Measurements from ENCODE around the gene RAB18.
"Not testable (repeated sequence)": the region's sequence is repeated elsewhere in the genome, so short reads cannot be mapped to it uniquely, and the experiment has no call there.

The RAB18 gene

DNA sequence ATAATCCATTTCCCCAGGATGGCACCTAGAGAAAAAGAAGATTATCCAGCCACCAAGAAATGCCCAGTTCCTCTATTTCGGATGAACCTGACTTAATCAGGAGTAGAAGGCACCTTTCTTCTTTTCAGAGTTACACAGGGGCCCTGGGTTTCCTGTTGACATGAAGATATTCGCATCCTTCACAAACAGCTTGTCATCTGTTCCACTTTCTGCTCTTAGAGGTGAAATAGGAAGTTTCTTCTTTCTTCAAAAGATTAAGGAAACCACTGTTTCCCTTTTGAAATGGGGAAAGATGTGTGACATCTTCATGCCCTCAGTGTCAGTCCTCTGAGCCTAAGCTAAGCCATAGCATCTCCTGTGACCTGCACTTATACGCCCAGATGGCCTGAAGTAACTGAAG is 39.1 kb upstream of the RAB18 start:
- Histone ChIP-seq H3K27ac (ENCODE audit: low read depth, low read length) (no peak overlapping the region), H3K79me2 (ENCODE audit: control insufficient read depth, low read length) (no peaks in the 10 kb centered on the region), H3K4me3 (ENCODE audit: low read length) (no peak overlapping the region), H3K4me1 (ENCODE audit: control insufficient read depth, low read length) (peaks cover 3% of the 10 kb centered on the region; the same call in 1 of the 2 replicates), H3F3A (ENCODE audit: control insufficient read depth, insufficient read depth) (no peaks in the 10 kb centered on the region), H3K9me2 (replicated peaks; ENCODE audit: control insufficient read depth, low read length) (no peaks in the 10 kb centered on the region), H3K36me3 (ENCODE audit: control insufficient read depth, low read length) (no peaks in the 10 kb centered on the region), H3K9me3 (ENCODE audit: control insufficient read depth, insufficient read depth, low read length) (no peaks in the 10 kb centered on the region), H4K20me1 (ENCODE audit: control insufficient read depth, insufficient read depth, low read depth, low read length) (no peaks in the 10 kb centered on the region), H3K27me3 (ENCODE audit: control insufficient read depth, low read length) (peaks cover 9% of the 10 kb centered on the region), H3K4me2 (ENCODE audit: low read length) (no peak overlapping the region)
- TF ChIP-seq, protein P1, sequence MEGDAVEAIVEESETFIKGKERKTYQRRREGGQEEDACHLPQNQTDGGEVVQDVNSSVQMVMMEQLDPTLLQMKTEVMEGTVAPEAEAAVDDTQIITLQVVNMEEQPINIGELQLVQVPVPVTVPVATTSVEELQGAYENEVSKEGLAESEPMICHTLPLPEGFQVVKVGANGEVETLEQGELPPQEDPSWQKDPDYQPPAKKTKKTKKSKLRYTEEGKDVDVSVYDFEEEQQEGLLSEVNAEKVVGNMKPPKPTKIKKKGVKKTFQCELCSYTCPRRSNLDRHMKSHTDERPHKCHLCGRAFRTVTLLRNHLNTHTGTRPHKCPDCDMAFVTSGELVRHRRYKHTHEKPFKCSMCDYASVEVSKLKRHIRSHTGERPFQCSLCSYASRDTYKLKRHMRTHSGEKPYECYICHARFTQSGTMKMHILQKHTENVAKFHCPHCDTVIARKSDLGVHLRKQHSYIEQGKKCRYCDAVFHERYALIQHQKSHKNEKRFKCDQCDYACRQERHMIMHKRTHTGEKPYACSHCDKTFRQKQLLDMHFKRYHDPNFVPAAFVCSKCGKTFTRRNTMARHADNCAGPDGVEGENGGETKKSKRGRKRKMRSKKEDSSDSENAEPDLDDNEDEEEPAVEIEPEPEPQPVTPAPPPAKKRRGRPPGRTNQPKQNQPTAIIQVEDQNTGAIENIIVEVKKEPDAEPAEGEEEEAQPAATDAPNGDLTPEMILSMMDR (IDR thresholded peaks at IDR 0.05; ENCODE audit: low read depth, low read length, poor library complexity, severe bottlenecking) = no peak
- TF ChIP-seq EZH2phosphoT487 (IDR thresholded peaks at IDR 0.05; ENCODE audit: borderline replicate concordance, low read length) = no peak

DNA sequence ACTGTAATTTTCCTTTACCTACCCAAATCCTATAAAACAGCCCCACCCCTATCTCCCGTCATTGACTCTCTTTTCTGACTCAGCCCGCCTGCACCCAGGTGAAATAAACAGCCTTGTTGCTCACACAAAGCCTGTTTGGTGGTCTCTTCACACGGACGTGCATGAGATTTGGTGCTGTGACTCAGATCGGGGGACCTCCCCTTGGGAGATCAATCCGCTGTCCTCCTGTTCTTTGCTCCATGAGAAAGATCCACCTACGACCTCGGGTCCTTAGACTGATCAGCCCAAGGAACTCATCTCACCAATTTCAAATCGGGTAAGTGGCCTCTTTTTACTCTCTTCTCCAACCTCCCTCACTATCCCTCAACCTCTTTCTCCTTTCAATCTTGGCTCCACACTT is 38.5 kb upstream of the RAB18 start:
- not testable (repeated sequence) for H3K79me2 ChIP-seq (ENCODE audit: control insufficient read depth, low read length); H3K4me3 ChIP-seq (ENCODE audit: low read length); H3K9me2 ChIP-seq (replicated peaks; ENCODE audit: control insufficient read depth, low read length); H3F3A ChIP-seq (ENCODE audit: control insufficient read depth, insufficient read depth); H3K36me3 ChIP-seq (ENCODE audit: control insufficient read depth, low read length); H4K20me1 ChIP-seq (ENCODE audit: control insufficient read depth, insufficient read depth, low read depth, low read length); H3K9me3 ChIP-seq (ENCODE audit: control insufficient read depth, insufficient read depth, low read length); H3K4me1 ChIP-seq (ENCODE audit: control insufficient read depth, low read length); H3K4me2 ChIP-seq (ENCODE audit: low read length); H3K27me3 ChIP-seq (ENCODE audit: control insufficient read depth, low read length); H3K27ac ChIP-seq (ENCODE audit: low read depth, low read length)

DNA sequence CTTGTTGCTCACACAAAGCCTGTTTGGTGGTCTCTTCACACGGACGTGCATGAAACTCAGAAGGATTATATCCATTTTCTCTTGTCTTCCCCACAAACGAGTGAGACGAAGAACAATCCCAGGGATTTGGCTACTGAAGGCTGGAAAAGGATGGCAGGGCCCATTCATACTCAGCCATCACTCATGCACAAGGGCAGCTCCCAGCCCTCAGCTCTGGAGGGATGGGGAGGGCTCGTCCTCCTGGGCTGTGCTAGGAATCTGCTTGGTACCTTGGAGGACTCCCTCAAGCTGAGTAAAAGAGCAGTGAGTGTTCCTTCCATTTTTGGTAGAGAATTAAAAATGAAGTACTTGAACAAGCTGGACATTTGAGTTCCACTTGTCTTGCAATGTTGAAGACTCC is 33.2 kb upstream of the RAB18 start:
- no peak overlapping the region for H3K4me3 ChIP-seq (ENCODE audit: low read length)
- H3K4me1 ChIP-seq (ENCODE audit: control insufficient read depth, low read length) = no peaks in the 10 kb centered on the region
- no peak overlapping the region for H3K4me2 ChIP-seq (ENCODE audit: low read length)
- H4K20me1 ChIP-seq (ENCODE audit: control insufficient read depth, insufficient read depth, low read depth, low read length) = no peaks in the 10 kb centered on the region
- H3K9me2 ChIP-seq (replicated peaks; ENCODE audit: control insufficient read depth, low read length) = no peaks in the 10 kb centered on the region
- H3K36me3 ChIP-seq (ENCODE audit: control insufficient read depth, low read length) = no peaks in the 10 kb centered on the region
- H3K79me2 ChIP-seq (ENCODE audit: control insufficient read depth, low read length) = no peaks in the 10 kb centered on the region
- TF ChIP-seq, protein P1 (IDR thresholded peaks at IDR 0.05; ENCODE audit: low read depth, low read length, poor library complexity, severe bottlenecking) = no peak
- no peak for TF ChIP-seq EZH2phosphoT487 (IDR thresholded peaks at IDR 0.05; ENCODE audit: borderline replicate concordance, low read length)
- no peaks in the 10 kb centered on the region for H3F3A ChIP-seq (ENCODE audit: control insufficient read depth, insufficient read depth)
- peaks cover 13% of the 10 kb centered on the region; the same call in 1 of the 2 replicates for H3K27me3 ChIP-seq (ENCODE audit: control insufficient read depth, low read length)
- H3K9me3 ChIP-seq (ENCODE audit: control insufficient read depth, insufficient read depth, low read length) = no peaks in the 10 kb centered on the region
- H3K27ac ChIP-seq (ENCODE audit: low read depth, low read length) = no peak overlapping the region

DNA sequence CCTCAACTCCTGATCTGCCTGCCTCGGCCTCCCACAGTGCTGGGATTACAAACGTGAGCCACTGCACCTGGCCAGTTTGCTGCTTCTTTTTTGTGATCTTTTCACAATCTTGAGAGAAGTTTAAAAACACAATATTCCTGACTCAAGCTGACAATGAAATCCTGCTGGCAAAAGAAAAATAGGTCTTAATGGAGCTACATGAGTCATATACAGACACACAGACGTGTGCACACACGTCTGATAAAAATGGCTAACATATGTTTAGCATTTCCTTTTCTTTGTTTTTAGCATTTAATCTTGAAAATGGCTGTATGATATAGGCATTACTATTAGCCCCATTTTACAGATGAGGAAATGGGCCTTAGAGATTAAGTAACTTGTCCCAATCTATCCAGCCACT is 29.4 kb upstream of the RAB18 start:
- no peaks in the 10 kb centered on the region for H3K9me2 ChIP-seq (replicated peaks; ENCODE audit: control insufficient read depth, low read length)
- H3K4me3 ChIP-seq (ENCODE audit: low read length) = no peak overlapping the region
- no peaks in the 10 kb centered on the region for H3K4me1 ChIP-seq (ENCODE audit: control insufficient read depth, low read length)
- H3K27ac ChIP-seq (ENCODE audit: low read depth, low read length) = no peak overlapping the region
- no peaks in the 10 kb centered on the region for H3K9me3 ChIP-seq (ENCODE audit: control insufficient read depth, insufficient read depth, low read length)
- peaks cover 13% of the 10 kb centered on the region; the same call in 1 of the 2 replicates for H3K27me3 ChIP-seq (ENCODE audit: control insufficient read depth, low read length)
- H3K79me2 ChIP-seq (ENCODE audit: control insufficient read depth, low read length) = no peaks in the 10 kb centered on the region
- H3F3A ChIP-seq (ENCODE audit: control insufficient read depth, insufficient read depth) = no peaks in the 10 kb centered on the region
- no peaks in the 10 kb centered on the region for H4K20me1 ChIP-seq (ENCODE audit: control insufficient read depth, insufficient read depth, low read depth, low read length)
- TF ChIP-seq, protein P1 (IDR thresholded peaks at IDR 0.05; ENCODE audit: low read depth, low read length, poor library complexity, severe bottlenecking) = no peak
- no peak for TF ChIP-seq EZH2phosphoT487 (IDR thresholded peaks at IDR 0.05; ENCODE audit: borderline replicate concordance, low read length)
- no peak overlapping the region for H3K4me2 ChIP-seq (ENCODE audit: low read length)
- no peaks in the 10 kb centered on the region for H3K36me3 ChIP-seq (ENCODE audit: control insufficient read depth, low read length)
